SH-SY5Y (cell line): ENCODE measurements around the gene C3orf49.

ENCODE experiments used
- GATA2 ChIP-seq: IDR thresholded peaks from 2 replicates; pipeline ENCODE4 v1.6.1; 2011; ENCODE audit warnings: mild to moderate bottlenecking, low read depth, low read length
- GATA3 ChIP-seq: IDR thresholded peaks from 2 replicates; pipeline ENCODE4 v1.6.1; 2011; ENCODE audit warnings: low read depth, mild to moderate bottlenecking, low read length, moderate library complexity

DNA sequence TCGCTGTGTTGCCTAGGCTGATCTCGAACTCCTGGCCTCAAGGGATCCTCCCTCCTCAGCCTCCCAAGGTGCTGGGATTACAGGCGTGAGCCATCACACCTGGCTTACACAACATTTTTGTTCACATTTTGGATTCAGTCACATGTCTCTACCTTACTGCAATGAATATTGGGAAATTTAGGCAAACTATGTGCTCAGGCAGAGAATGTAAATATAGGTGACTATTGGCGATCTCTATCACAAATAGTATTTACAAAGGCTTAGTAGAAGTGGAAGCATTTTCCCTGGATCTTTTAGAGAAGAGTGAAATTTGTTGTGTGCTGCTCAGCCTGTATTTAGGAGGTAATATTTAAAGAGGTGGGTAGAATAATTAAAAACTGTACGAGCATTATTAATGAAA, 72.4 kb downstream of the C3orf49 start:
- TF ChIP-seq GATA3 (no peak), GATA2 (no peak)
